ENCODE measurements around the gene DCTN3.
A peak's percentile ranks its signal among the peaks of the same experiment; 100 is the strongest.

The DCTN3 gene

DNA sequence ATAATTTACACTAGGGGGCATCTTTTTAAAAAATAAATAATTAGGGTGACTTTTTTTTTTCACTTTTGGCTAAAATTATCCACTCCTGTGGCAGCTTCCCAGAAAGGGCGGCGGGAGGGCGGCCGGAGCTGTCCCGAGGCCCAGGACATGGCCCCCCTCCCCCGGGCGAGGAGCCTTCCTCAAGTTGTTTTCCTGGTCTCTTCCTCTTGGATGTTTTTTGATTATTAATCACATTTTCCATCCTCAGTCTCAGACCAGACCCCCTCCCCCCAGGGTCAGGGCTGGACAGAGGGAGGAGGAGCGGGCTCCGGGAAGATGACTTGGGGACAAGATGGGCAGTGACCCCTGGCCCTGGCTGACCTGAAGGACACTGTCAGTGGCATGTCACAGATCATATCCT is 26.1 kb downstream of the DCTN3 start:
- no peak overlapping the region for H3K4me3 ChIP-seq (replicated peaks; ENCODE audit: low read depth, low read length)
- TF ChIP-seq, protein P1, sequence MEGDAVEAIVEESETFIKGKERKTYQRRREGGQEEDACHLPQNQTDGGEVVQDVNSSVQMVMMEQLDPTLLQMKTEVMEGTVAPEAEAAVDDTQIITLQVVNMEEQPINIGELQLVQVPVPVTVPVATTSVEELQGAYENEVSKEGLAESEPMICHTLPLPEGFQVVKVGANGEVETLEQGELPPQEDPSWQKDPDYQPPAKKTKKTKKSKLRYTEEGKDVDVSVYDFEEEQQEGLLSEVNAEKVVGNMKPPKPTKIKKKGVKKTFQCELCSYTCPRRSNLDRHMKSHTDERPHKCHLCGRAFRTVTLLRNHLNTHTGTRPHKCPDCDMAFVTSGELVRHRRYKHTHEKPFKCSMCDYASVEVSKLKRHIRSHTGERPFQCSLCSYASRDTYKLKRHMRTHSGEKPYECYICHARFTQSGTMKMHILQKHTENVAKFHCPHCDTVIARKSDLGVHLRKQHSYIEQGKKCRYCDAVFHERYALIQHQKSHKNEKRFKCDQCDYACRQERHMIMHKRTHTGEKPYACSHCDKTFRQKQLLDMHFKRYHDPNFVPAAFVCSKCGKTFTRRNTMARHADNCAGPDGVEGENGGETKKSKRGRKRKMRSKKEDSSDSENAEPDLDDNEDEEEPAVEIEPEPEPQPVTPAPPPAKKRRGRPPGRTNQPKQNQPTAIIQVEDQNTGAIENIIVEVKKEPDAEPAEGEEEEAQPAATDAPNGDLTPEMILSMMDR (IDR thresholded peaks at IDR 0.05; ENCODE audit: low read depth, low read length, missing control alignments): no peak
- no peak for DNase-seq (ENCODE audit: extremely low read depth, low read depth)

DNA sequence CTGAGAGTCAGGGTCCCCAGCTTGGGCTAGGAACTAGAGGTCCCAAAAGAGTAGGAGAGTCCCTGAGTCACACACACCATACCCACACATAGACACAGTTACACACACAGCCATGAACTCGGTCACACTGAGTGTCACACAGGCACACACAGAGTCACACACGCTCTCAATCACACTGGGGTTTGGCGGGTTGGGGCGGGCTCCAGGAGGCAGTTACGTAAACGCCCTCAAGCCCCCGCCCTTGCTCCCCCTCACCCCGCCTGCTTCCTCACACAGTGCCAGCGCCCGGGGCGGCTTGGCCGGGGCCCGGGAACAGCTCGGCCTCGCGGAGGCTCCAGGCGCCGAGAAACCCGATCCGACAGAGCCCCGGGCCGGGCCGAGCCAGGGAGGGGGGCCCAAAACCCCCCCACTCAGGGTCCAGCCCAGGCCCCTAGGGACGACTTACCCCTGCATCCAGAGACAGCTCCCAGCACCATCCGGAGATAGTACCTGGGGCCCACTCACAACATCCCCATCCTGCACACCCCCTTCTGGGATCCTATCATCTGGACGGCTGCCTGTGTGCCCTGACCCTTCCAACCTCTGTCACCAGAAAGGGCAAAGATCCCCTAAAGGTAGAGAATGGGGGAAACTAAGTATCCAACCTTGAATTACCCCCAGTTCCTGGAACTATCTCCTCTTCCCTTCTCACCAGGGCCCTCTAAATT is 27.2 kb downstream of the DCTN3 start:
- H3K4me3 ChIP-seq (replicated peaks; ENCODE audit: low read depth, low read length): no peak overlapping the region
- TF ChIP-seq, protein P1 (IDR thresholded peaks at IDR 0.05; ENCODE audit: low read depth, low read length, missing control alignments): no peak
- no peak for DNase-seq (ENCODE audit: extremely low read depth, low read depth)

DNA sequence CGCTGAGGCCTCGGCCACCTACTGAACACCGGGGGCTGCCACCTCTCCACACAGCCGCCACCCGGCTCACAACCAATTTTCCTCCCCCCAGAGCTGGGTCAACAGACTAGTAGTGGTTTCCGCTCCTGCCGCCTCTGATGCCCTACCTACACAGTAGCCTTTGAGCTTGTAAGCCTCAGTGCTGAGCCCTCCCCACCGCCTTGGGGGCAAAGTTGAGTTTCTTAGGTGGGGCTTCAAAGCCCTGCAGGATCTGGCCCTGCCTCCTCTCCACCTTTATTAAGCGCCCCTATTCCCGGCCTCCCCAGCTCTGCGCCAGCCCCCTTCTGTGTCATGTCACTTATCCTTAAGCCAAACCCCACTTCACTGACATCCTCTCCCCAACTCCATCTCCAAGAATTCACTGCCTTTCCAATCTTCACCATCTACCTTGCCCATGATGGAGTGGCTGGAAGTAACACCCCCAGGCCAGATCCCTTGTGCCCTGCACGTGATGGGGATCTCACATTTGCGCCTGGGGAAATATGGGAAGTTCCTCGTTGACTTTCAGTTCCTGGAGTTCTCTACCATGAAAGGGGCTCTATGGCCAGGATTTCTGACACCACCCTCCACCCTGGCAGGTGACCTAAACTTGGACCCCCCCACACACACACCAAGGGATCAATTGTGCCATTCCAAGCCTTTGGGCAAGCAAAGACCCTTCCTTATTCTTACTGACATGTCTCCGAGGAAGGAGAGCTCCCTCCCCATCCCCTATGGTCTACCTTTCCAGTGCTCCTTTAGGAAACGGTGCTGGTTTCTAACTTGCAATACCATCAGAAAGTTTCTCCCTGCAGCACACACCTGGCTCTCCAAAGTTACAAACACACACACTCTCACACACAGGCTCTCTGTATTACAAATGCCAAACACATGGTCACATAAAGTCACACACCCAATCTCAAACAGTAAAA is 28.1 kb downstream of the DCTN3 start:
- no peak for DNase-seq (ENCODE audit: extremely low read depth, low read depth)
- TF ChIP-seq, protein P1 (IDR thresholded peaks at IDR 0.05; ENCODE audit: low read depth, low read length, missing control alignments): no peak
- no peak overlapping the region for H3K4me3 ChIP-seq (replicated peaks; ENCODE audit: low read depth, low read length)

DNA sequence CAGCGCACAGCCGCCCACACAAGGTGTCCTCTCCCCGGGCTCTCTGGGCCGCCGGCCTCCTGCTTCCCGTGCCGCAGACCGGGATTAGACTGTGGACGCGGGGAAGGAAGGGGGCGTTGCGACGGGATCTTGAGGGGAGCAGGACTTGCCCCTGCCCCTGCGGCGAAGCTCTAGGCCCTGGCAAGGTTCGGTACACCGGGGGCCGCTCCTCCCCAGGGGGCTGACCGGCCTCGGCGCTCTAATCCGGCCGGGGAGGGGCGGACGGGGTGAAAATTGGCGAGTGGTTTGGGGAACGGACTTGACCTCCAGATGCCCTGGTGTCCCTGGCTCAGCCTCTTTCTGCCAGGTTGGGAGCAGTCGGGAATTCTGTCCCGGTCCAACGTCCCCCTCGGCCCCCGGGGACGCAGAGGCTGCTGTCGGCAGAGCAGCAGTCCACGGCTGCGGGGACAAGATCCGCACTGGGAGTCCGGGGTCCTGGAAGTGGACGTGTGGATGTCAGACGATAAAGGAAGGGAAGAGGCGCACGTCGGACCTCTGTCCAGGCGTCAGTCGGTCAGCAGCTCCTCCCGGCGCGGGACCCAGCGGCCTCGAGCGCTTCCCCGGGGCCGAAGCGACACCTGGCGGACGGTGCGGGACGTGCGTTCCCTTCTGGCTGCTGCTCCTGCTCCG is 28.9 kb downstream of the DCTN3 start:
- no peak overlapping the region for H3K4me3 ChIP-seq (replicated peaks; ENCODE audit: low read depth, low read length)
- TF ChIP-seq, protein P1 (IDR thresholded peaks at IDR 0.05; ENCODE audit: low read depth, low read length, missing control alignments): peak; percentile 89
- no peak for DNase-seq (ENCODE audit: extremely low read depth, low read depth)

DNA sequence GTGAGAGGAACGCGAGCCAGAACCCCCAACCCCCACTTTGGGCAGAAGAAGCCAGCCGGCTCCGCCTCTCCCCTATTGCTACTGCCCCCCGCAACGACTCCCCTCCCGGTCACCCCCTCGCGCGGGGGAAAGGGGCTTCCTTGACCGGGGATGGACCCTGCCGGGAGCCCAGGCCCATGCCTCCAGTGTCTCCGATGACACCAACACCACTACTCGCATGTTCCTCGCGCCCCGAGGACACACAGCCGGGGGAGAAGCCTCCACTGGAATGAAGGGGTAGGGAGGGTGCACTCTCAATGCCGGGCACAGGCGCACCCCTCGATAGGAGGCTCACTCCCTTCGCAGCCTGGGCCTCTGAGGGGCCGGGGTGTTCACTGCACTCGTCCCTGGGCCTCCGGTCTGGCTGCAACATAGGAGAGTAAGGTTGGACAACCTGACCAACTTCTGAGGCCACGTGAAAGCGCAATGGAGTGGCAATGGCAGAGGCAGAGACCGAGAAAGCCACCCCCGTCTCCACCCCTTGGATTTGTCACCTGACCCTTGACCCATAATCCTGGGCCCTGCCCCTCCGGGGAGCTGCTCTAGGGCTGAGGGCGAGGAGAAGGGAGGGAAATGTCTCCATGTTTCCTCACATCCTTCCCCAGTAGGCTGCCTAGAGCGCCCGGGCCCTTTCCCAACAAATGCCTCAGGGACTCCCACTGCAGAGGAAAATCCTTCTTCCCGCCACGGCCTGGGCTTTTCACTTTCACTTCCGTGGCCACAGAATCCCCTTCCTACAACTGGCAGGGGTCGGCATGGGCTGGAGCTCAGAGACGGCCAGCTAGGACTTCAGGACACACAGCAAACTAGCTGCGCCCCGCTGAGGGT is 29.7 kb downstream of the DCTN3 start:
- H3K4me3 ChIP-seq (replicated peaks; ENCODE audit: low read depth, low read length): no peak overlapping the region
- DNase-seq (ENCODE audit: extremely low read depth, low read depth): no peak
- TF ChIP-seq, protein P1 (IDR thresholded peaks at IDR 0.05; ENCODE audit: low read depth, low read length, missing control alignments): no peak
